Choroid plexus epithelial cell (primary cell): Measurements from ENCODE around the gene ARL3.

ENCODE experiments used
- DNase-seq: peaks from one replicate; pipeline ENCODE4 v3.0.0-alpha.2; 2010; ENCODE audit warnings: low read depth
- H3K4me3 ChIP-seq: 2 replicates; pipeline ENCODE4 v1.5.1; 2011; ENCODE audit warnings: low read depth, mild to moderate bottlenecking, control low read depth, low read length, moderate library complexity
- CTCF ChIP-seq: conservative IDR thresholded peaks from 2 replicates; pipeline ENCODE4 v1.5.1; 2011; ENCODE audit warnings: low read depth, mild to moderate bottlenecking, control low read depth, inconsistent platforms, low read length, moderate library complexity

The ARL3 gene

GRCh38 chr10:102758240-102758932, 44.2 kb upstream of the ARL3 start:
- no peak for TF ChIP-seq CTCF
- no peak for DNase-seq

GRCh38 chr10:102757323-102757722, 43.1 kb upstream of the ARL3 start:
- no peak for DNase-seq
- H3K4me3 ChIP-seq: no peak overlapping the region

More at GRCh38 chr10:102758240-102758932, 44.2 kb upstream of the ARL3 start:
- H3K4me3 ChIP-seq: no peak overlapping the region

GRCh38 chr10:102753718-102754117, 39.5 kb upstream of the ARL3 start:
- no peak for TF ChIP-seq CTCF
- no peak overlapping the region for H3K4me3 ChIP-seq
- no peak for DNase-seq

More at GRCh38 chr10:102757323-102757722, 43.1 kb upstream of the ARL3 start:
- TF ChIP-seq CTCF: no peak

- peak; percentile 85 for TF ChIP-seq CTCF
- no peak overlapping the region for H3K4me3 ChIP-seq
- DNase-seq: peak; percentile 89
Observed at GRCh38 chr10:102752934-102753664, 38.9 kb upstream of the ARL3 start.

GRCh38 chr10:102752266-102752930, 38.2 kb upstream of the ARL3 start:
- no peak for TF ChIP-seq CTCF
- DNase-seq: peak; percentile 67
- no peak overlapping the region for H3K4me3 ChIP-seq

GRCh38 chr10:102745157-102745556, 31.0 kb upstream of the ARL3 start:
- no peak for DNase-seq
- peak overlapping the region; percentile 97 for H3K4me3 ChIP-seq

More at GRCh38 chr10:102745157-102745556, 31.0 kb upstream of the ARL3 start:
- no peak for TF ChIP-seq CTCF
